SK-N-SH treated with all-trans-retinoic acid at 6 μM for 48 hours (cell line): ENCODE data around the gene CAGE1.

Source experiments
- ATAC-seq: fragments of 200-7000 bp; cut with Tn5 transposase; 3 replicates; pipeline ENCODE4 v1.9.1; 2020; ENCODE audit warnings: mild to moderate bottlenecking, moderate library complexity
- ARNTL ChIP-seq: fragments of 450-650 bp; formaldehyde crosslinking; IDR thresholded peaks from 2 replicates; pipeline ENCODE4 v1.5.0; 2020; ENCODE audit warnings: low read depth, mild to moderate bottlenecking, moderate library complexity, borderline replicate concordance
- BACH2 ChIP-seq: fragments of 250-450 bp; sonication (Bioruptor Pico); IDR thresholded peaks from 2 replicates; pipeline ENCODE4 v1.9.0; 2021; ENCODE audit warnings: mild to moderate bottlenecking, borderline replicate concordance
- CSDC2 ChIP-seq: fragments of 250-450 bp; sonication (Bioruptor Pico); IDR thresholded peaks from 2 replicates; pipeline ENCODE4 v1.5.0; 2020; ENCODE audit warnings: mild to moderate bottlenecking, moderate library complexity
- CSRNP3 ChIP-seq: fragments of 250-450 bp; sonication (Bioruptor Pico); IDR thresholded peaks from 2 replicates; pipeline ENCODE4 v1.5.1; 2021; ENCODE audit warnings: mild to moderate bottlenecking, moderate library complexity
- ESRRG ChIP-seq: fragments of 250-450 bp; sonication (Bioruptor Pico); IDR thresholded peaks from 2 replicates; pipeline ENCODE4 v1.6.1; 2021; ENCODE audit warnings: mild to moderate bottlenecking
- GLIS3 ChIP-seq: fragments of 250-450 bp; sonication (Bioruptor Pico); IDR thresholded peaks from 2 replicates; pipeline ENCODE4 v1.5.0; 2020; ENCODE audit warnings: mild to moderate bottlenecking, moderate library complexity
- ISL1 ChIP-seq: fragments of 250-450 bp; sonication (Bioruptor Pico); IDR thresholded peaks from 2 replicates; pipeline ENCODE4 v2.1.2; 2022; ENCODE audit warnings: mild to moderate bottlenecking, moderate library complexity
- POU6F1 ChIP-seq: fragments of 250-450 bp; sonication (Bioruptor Pico); IDR thresholded peaks from 2 replicates; pipeline ENCODE4 v1.8.0; 2021; ENCODE audit warnings: low read depth, mild to moderate bottlenecking, moderate library complexity, borderline replicate concordance
- PPARA ChIP-seq: fragments of 250-450 bp; sonication (Bioruptor Pico); IDR thresholded peaks from 2 replicates; pipeline ENCODE4 v1.5.0; 2020; ENCODE audit warnings: mild to moderate bottlenecking, borderline replicate concordance
- RARB ChIP-seq: fragments of 250-450 bp; sonication (Bioruptor Pico); IDR thresholded peaks from 2 replicates; pipeline ENCODE4 v1.8.0; 2021; ENCODE audit warnings: mild to moderate bottlenecking, moderate library complexity
- SNAI2 ChIP-seq: fragments of 250-450 bp; sonication (Bioruptor Pico); IDR thresholded peaks from 2 replicates; pipeline ENCODE4 v1.5.0; 2020; ENCODE audit warnings: mild to moderate bottlenecking, moderate library complexity
- TCF4 ChIP-seq: fragments of 250-450 bp; sonication (Bioruptor Pico); IDR thresholded peaks from 2 replicates; pipeline ENCODE4 v1.8.0; 2021; ENCODE audit warnings: mild to moderate bottlenecking, moderate library complexity, borderline replicate concordance
- TOX ChIP-seq: fragments of 250-450 bp; sonication (Bioruptor Pico); IDR thresholded peaks from 2 replicates; pipeline ENCODE4 v1.8.0; 2021; ENCODE audit warnings: mild to moderate bottlenecking, moderate library complexity, borderline replicate concordance
- TSHZ2 ChIP-seq: fragments of 250-450 bp; sonication (Bioruptor Pico); IDR thresholded peaks from 2 replicates; pipeline ENCODE4 v1.5.0; 2020; ENCODE audit warnings: mild to moderate bottlenecking, moderate library complexity
- ZC3H10 ChIP-seq: fragments of 250-450 bp; sonication (Bioruptor Pico); IDR thresholded peaks from 2 replicates; pipeline ENCODE4 v1.5.1; 2021; ENCODE audit warnings: mild to moderate bottlenecking, moderate library complexity
- ZFP30 ChIP-seq: fragments of 450-650 bp; formaldehyde crosslinking; IDR thresholded peaks from 2 replicates; pipeline ENCODE4 v1.5.0; 2022; ENCODE audit warnings: mild to moderate bottlenecking, moderate library complexity
- ZNF565 ChIP-seq: fragments of 450-650 bp; formaldehyde crosslinking; conservative IDR thresholded peaks from 2 replicates; pipeline ENCODE4 v1.5.0; 2020; ENCODE audit warnings: low read depth, mild to moderate bottlenecking, moderate library complexity
- ZNF70 ChIP-seq: fragments of 450-650 bp; formaldehyde crosslinking; IDR thresholded peaks from 2 replicates; pipeline ENCODE4 v1.5.0; 2020; ENCODE audit warnings: mild to moderate bottlenecking, moderate library complexity
- ZNF8 ChIP-seq: fragments of 450-650 bp; formaldehyde crosslinking; IDR thresholded peaks from 2 replicates; pipeline ENCODE4 v1.5.0; 2020; ENCODE audit warnings: mild to moderate bottlenecking, moderate library complexity
- TF ChIP-seq, protein P1 (sequence below): fragments of 250-450 bp; sonication (Bioruptor Pico); IDR thresholded peaks from 2 replicates; pipeline ENCODE4 v1.8.0; 2020; ENCODE audit warnings: mild to moderate bottlenecking, moderate library complexity, borderline replicate concordance
- TF ChIP-seq, protein P2 (sequence below): fragments of 250-450 bp; sonication (Bioruptor Pico); IDR thresholded peaks from 2 replicates; pipeline ENCODE4 v1.5.1; 2020; ENCODE audit warnings: low read depth, mild to moderate bottlenecking, moderate library complexity

The CAGE1 gene

DNA sequence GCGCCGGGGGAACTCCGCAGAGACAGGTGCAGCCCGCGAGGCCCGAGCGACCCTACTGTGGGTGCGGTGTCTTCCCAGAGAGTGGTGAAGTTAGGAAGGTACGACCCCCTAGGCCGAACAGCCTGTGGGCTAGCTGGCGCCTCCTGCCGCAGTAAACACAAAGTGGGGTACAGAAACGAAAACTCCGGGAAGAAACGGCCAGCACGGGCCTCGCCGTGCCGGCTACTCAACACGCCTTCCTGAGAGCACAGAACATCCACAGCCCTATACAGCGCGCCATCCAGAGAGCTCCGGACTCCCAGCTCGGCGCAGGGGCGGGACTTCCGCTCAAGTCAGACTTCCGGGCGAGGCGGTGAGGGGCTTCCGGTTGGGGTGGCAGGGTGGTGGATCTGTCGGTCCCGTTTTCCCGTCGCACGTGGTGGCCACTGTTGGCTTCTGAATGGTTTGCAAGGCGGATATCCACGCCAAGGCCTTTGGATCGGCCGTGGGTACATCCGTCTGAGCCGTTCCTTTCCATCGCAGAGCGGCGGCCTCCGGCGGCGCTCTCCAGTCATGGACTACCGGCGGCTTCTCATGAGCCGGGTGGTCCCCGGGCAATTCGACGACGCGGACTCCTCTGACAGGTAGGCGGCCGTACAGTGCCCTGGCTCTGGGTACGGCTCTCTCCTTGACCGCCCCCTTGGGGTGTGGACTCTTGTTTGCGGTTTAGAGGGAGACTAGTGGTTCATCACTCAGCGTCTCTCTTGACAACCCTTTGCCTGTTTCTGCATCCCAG, at the start of gene CAGE1, which contains the start of gene RIOK1:
Gene CAGE1 (minus strand): TSS at position 292 of the 775 bp plus-strand sequence. CDS start 2,569 bp downstream, outside the sequence.
Gene RIOK1 (plus strand): TSS at position 358 of the 775 bp plus-strand sequence. CDS start 195 bp downstream, at position 553.
- TF ChIP-seq ZNF8 (no peak), CSRNP3 (CRISPR knock-in tag) (no peak), TSHZ2 (CRISPR knock-in tag) (0 out of 2 replicates have a peak, but pooled peaks have one; percentile 26), ZNF565 (CRISPR knock-in tag) (no peak), SNAI2 (CRISPR knock-in tag) (peak; percentile 96), GLIS3 (CRISPR knock-in tag) (peak; percentile 46; the same call in 1 of the 2 replicates), TCF4 (CRISPR knock-in tag) (no peak), ESRRG (CRISPR knock-in tag) (no peak)
- ATAC-seq, result peak; percentile 99

DNA sequence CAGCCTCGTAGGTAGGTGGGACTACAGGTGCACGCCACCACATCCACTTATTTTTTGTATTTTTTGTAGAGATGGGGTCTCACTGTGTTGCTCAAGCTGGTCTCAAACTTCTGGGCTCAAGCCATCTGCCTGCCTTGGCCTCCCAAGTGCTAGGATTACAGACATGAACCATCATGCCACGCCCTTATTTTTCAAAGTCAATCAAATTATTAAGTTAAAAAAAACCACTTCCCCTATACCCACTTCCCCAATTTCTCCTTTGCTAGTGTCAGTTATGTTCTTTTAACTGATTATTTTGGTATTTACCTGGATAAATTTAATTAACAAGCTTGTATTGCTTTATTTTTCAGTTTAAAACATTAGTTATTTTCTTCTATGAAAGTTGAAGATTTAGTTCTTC, 49.7 kb upstream of the CAGE1 start:
- ATAC-seq, result no peak
- TF ChIP-seq PPARA, result no peak
- no peak for TF ChIP-seq RARB
- TF ChIP-seq GLIS3 (CRISPR knock-in tag), result no peak
- no peak for TF ChIP-seq ZC3H10 (CRISPR knock-in tag)
- no peak for TF ChIP-seq CSDC2 (CRISPR knock-in tag)
- TF ChIP-seq ZFP30 (CRISPR knock-in tag), result no peak
- TF ChIP-seq TCF4 (CRISPR knock-in tag), result no peak
- TF ChIP-seq, protein P1, sequence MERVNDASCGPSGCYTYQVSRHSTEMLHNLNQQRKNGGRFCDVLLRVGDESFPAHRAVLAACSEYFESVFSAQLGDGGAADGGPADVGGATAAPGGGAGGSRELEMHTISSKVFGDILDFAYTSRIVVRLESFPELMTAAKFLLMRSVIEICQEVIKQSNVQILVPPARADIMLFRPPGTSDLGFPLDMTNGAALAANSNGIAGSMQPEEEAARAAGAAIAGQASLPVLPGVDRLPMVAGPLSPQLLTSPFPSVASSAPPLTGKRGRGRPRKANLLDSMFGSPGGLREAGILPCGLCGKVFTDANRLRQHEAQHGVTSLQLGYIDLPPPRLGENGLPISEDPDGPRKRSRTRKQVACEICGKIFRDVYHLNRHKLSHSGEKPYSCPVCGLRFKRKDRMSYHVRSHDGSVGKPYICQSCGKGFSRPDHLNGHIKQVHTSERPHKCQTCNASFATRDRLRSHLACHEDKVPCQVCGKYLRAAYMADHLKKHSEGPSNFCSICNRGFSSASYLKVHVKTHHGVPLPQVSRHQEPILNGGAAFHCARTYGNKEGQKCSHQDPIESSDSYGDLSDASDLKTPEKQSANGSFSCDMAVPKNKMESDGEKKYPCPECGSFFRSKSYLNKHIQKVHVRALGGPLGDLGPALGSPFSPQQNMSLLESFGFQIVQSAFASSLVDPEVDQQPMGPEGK (CRISPR knock-in tag), result no peak
- no peak for TF ChIP-seq POU6F1
- no peak for TF ChIP-seq ARNTL
- TF ChIP-seq ZNF565 (CRISPR knock-in tag), result no peak
- TF ChIP-seq, protein P2, sequence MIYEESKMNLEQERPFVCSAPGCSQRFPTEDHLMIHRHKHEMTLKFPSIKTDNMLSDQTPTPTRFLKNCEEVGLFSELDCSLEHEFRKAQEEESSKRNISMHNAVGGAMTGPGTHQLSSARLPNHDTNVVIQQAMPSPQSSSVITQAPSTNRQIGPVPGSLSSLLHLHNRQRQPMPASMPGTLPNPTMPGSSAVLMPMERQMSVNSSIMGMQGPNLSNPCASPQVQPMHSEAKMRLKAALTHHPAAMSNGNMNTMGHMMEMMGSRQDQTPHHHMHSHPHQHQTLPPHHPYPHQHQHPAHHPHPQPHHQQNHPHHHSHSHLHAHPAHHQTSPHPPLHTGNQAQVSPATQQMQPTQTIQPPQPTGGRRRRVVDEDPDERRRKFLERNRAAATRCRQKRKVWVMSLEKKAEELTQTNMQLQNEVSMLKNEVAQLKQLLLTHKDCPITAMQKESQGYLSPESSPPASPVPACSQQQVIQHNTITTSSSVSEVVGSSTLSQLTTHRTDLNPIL (CRISPR knock-in tag), result no peak
- TF ChIP-seq TSHZ2 (CRISPR knock-in tag), result no peak
- TF ChIP-seq TOX, result no peak
- TF ChIP-seq CSRNP3 (CRISPR knock-in tag), result no peak
- no peak for TF ChIP-seq ESRRG (CRISPR knock-in tag)
- no peak for TF ChIP-seq SNAI2 (CRISPR knock-in tag)
- TF ChIP-seq ISL1 (CRISPR knock-in tag), result no peak
- no peak for TF ChIP-seq ZNF70
- TF ChIP-seq BACH2, result no peak
